Effector memory CD4-positive, alpha-beta T cell (primary cell): ENCODE results near the gene C3orf62.

Experiments used
- DNase-seq, 3 donors: peaks; one replicate each; pipeline ENCODE4 v3.0.0-alpha.2; 2020
- H3K27ac ChIP-seq: 2 replicates; pipeline ENCODE4 v1.7.0; 2013; ENCODE audit warnings: mild to moderate bottlenecking, low read length, moderate library complexity; ENCODE audit not compliant: insufficient read depth, poor library complexity, severe bottlenecking
- H3K27me3 ChIP-seq: replicated peaks from 2 replicates; pipeline ENCODE4 v1.7.0; 2013; ENCODE audit warnings: mild to moderate bottlenecking, low read length; ENCODE audit not compliant: insufficient read depth, control insufficient read depth, poor library complexity, severe bottlenecking
- H3K36me3 ChIP-seq: 2 replicates; pipeline ENCODE4 v1.7.0; 2013; ENCODE audit warnings: mild to moderate bottlenecking, low read length, moderate library complexity; ENCODE audit not compliant: control insufficient read depth, insufficient read depth
- H3K4me1 ChIP-seq: 2 replicates; pipeline ENCODE4 v1.7.0; 2013; ENCODE audit warnings: low read length, mild to moderate bottlenecking; ENCODE audit not compliant: control insufficient read depth, insufficient read depth, poor library complexity, severe bottlenecking
- H3K4me3 ChIP-seq: 2 replicates; pipeline ENCODE4 v1.7.0; 2013; ENCODE audit warnings: low read length, low read depth, mild to moderate bottlenecking; ENCODE audit not compliant: insufficient read depth, poor library complexity, severe bottlenecking
- H3K9me3 ChIP-seq: 2 replicates; pipeline ENCODE4 v1.7.0; 2013; ENCODE audit warnings: mild to moderate bottlenecking, low read length, moderate library complexity; ENCODE audit not compliant: control insufficient read depth

The C3orf62 gene

DNA sequence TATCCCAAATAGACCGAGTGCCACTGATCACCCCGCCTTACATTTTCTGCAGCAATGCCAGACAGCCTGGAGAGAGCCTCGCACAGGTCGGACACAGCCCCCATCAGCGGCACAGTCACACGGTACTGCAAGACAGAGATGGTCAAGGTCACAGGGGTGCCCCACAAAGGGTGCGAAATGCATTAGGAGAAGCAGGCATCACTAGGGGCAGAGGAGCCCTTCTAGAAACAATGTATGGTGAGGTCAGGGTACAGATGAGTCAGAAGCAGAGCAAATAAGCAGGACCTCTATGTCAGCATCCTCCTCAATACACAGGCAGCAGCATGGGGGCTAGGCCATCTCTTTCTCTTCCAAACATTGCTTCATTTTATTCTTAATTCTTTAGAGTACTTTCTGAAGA is 21.5 kb upstream of the C3orf62 start:
- no peak for DNase-seq
- no peaks in the 10 kb centered on the region for H3K9me3 ChIP-seq

DNA sequence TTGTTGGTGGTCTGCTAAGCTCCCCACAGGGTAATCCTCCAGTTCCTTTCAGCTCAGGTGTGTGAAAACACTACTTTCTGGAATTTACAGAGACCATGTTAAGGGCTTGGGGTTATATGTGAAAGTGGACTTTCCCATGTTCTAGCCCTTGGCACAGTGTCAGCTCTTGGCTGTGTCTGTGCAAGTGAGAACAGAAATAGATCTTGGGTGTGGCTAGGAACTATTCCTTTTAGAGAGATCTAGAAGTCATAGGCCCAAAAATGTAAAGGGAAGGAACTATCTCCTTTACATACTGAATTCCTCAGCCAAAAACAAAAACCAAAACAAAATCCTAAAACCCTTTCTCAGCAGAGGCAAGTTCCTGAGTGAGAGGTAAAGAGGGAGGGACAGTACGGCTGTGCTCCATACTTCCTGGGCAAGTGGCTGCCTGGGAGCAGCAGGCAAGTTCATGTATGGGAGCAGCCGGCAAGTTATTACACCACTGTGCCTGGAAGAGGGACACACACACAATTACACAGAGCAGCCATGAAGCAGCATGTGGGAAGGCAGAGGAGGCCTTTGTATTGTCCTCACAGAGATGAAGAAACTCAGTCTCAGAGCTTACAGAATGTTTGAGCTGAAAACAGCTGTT is 19.9 kb upstream of the C3orf62 start:
- Histone ChIP-seq H3K9me3 (no peaks in the 10 kb centered on the region), H3K36me3 (peaks cover 70% of the 10 kb centered on the region), H3K4me3 (no peak overlapping the region), H3K4me1 (no peaks in the 10 kb centered on the region), H3K27me3 (no peaks in the 10 kb centered on the region), H3K27ac (no peak overlapping the region)
- no peak for DNase-seq

More for the DNA sequence above, 21.5 kb upstream of the C3orf62 start:
- no peaks in the 10 kb centered on the region for H3K27me3 ChIP-seq
- H3K36me3 ChIP-seq: peaks cover 62% of the 10 kb centered on the region
- H3K4me3 ChIP-seq: no peak overlapping the region
- no peaks in the 10 kb centered on the region for H3K4me1 ChIP-seq
- H3K27ac ChIP-seq: no peak overlapping the region

DNA sequence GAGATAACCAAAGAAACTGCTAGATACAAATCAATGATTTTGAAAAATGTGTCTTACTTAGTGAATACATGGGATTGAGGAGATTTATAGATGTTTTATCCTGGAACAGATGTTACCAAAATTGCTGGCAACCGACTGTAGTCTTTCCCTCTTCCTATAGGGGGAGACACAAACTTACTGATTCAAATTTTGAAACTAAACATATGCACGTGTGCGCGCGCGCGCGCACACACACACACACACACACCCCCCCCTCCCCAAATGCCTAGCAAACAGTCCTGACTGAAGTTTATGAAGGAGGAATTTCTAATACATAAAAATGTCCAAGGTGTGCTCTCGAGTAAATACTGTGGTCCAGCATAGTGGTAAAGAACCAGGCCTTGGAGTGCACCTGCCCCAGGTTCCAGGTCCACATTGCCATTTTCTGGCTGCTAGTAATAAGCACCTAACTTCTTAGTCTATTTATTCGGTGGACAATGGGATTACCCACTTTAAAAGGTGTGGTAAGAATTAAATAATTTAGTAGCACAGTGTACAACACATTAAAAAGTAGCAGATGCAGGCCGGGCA is 18.5 kb upstream of the C3orf62 start:
- Histone ChIP-seq H3K36me3 (peaks cover 65% of the 10 kb centered on the region), H3K4me3 (no peak overlapping the region), H3K27ac (no peak overlapping the region), H3K4me1 (no peaks in the 10 kb centered on the region), H3K9me3 (no peaks in the 10 kb centered on the region), H3K27me3 (no peaks in the 10 kb centered on the region)
- DNase-seq: no peak

DNA sequence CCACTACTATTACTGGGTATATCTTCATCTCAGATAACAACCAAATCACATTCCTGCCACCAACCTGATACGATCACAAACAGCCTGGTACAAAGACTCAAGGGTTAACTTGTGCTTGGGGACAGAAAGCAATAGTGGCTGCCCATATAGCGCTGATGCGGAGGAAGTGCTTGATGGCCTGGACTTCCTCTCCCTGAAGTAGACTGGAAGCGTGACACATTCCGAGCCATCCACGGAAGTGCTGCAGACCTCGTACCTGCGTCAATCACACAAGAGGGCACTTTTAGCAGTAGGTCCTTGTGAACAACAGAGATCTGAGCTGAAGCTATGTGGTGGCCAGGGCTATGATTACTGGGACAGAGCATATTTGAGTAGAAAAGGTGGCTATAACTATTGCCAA is 17.3 kb upstream of the C3orf62 start:
- Histone ChIP-seq H3K27ac (no peak overlapping the region), H3K36me3 (peaks cover 66% of the 10 kb centered on the region), H3K9me3 (no peaks in the 10 kb centered on the region), H3K4me1 (no peaks in the 10 kb centered on the region), H3K4me3 (no peak overlapping the region), H3K27me3 (no peaks in the 10 kb centered on the region)
- DNase-seq: no peak

DNA sequence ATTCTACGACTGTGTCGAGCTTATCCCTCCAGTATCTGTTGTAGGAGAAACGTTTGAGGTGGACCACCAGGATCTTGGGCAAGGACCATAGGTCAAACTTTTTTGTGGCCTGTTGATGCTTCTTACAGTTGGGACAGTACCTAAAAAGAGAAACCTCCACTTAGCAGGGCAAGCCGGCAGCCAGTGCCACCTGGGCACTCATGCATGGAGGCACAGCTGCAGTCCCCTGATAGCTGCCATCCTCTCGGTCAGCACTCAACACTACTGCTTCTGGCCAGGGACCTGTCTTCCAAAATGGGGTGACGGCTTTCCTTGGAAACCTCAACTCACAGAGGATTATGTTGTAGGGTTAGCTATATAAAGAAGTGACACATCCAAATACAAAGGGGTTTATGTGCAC is 7.0 kb upstream of the C3orf62 start:
- Histone ChIP-seq H3K27me3 (no peaks in the 10 kb centered on the region), H3K4me3 (no peak overlapping the region), H3K36me3 (peaks cover 64% of the 10 kb centered on the region), H3K27ac (no peak overlapping the region), H3K4me1 (no peaks in the 10 kb centered on the region), H3K9me3 (no peaks in the 10 kb centered on the region)
- no peak for DNase-seq

DNA sequence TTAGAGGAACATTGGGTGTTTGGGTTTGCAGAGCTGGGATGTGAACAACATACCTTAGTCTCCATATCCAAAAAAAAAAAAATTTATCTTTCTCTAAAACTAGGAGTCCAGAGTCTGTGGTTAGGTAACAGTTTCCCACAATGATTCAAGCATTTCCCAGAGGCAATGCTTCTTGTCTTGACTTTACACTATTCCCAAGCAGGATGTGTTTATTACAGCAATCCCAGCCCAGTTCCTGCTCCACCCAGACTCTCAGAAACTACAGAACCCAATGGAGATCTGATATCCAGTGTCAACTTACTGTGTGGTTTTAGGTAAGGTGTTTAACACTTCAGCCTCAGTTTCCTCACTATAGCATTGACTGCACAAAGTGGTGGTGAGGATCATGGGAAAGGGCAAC is 2.3 kb upstream of the C3orf62 start:
- Histone ChIP-seq H3K4me3 (no peak overlapping the region), H3K36me3 (peaks cover 26% of the 10 kb centered on the region), H3K4me1 (peaks cover 14% of the 10 kb centered on the region), H3K9me3 (no peaks in the 10 kb centered on the region), H3K27me3 (no peaks in the 10 kb centered on the region), H3K27ac (no peak overlapping the region)
- no peak for DNase-seq

DNA sequence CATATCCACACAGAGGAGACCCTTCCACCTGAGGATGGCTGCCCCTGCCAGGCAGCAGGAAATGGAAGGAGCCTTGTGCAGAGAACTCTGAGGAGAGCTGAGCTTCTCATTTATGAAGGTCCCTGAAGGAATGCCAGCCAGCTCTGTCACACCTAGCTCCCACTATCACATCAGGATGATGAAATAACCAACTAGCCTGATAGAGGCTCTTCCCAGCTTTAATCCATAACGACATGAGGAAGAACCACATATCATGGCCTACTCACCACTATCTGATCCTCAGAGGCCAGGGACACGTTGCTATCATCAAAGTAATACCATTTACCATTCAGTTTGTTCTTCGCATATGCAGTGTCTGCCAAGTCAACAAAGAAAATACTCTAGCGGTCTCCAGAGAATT is 1.5 kb upstream of the C3orf62 start:
- H3K27me3 ChIP-seq: no peaks in the 10 kb centered on the region
- DNase-seq: no peak
- H3K27ac ChIP-seq: no peak overlapping the region
- H3K4me3 ChIP-seq: no peak overlapping the region
- H3K4me1 ChIP-seq: peaks cover 14% of the 10 kb centered on the region
- peaks cover 18% of the 10 kb centered on the region for H3K36me3 ChIP-seq
- no peaks in the 10 kb centered on the region for H3K9me3 ChIP-seq

DNA sequence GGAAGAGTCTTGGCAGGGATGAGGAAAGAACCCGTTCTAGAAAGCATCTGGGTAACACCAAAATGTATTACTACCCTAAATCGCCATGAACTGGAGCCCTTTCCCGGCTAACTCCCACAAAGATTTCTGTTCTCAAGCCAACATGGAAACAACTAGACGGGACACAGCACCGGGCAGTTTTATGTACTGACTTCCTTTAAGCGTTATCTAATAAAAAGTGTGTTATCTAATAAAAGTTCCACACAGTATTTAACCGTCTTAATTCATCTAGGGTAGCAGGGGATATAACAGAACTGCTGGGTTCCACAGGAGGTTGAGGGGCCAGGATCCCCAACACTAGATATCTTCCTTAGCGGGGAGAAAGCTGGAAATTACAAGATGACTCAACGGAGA is 347 bp upstream of the C3orf62 start:
- Histone ChIP-seq H3K27me3 (no peaks in the 10 kb centered on the region), H3K4me3 (peak overlapping the region; percentile 47)
- DNase-seq: no peak

DNA sequence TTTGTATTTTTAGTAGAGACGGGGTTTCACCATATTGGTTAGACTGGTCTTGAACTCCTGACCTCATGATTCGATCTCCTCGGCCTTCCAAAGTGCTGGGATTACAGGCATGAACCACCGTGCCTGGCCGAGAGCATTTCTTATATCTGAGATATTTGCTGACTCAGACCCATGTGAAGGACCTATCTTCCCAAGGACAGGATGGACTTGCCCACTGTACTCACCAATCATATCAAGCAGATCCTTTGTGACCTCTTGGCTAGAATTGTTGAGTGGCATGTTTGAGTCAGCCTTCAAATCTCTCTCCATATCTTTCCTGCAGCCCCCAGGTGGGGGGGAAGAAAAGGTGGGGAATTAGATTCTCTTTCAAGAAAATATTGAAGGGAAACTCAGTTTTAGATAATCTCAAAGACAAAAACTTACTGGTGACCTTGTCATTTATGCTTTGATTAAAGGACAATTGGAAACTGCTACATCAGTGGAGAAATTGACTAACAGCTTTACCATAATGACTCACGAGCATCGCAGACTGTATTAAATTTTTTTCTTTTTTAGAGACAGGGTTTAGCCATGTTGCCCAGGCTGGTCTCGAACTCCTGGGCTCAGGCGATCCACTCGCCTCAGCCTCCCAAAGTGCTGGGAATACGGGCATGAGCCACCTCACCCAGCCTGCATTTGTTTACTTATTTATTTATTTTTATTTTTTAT is 3.1 kb downstream of the C3orf62 start:
- DNase-seq: no peak
- no peak overlapping the region for H3K4me3 ChIP-seq
- H3K4me1 ChIP-seq: peaks cover 14% of the 10 kb centered on the region
- no peaks in the 10 kb centered on the region for H3K27me3 ChIP-seq
- no peaks in the 10 kb centered on the region for H3K9me3 ChIP-seq
- H3K27ac ChIP-seq: no peak overlapping the region
- peaks cover 2% of the 10 kb centered on the region for H3K36me3 ChIP-seq

More for the DNA sequence above, 347 bp upstream of the C3orf62 start:
- Histone ChIP-seq H3K9me3 (no peaks in the 10 kb centered on the region), H3K36me3 (peaks cover 14% of the 10 kb centered on the region), H3K27ac (peak overlapping the region; percentile 79), H3K4me1 (peaks cover 14% of the 10 kb centered on the region)

DNA sequence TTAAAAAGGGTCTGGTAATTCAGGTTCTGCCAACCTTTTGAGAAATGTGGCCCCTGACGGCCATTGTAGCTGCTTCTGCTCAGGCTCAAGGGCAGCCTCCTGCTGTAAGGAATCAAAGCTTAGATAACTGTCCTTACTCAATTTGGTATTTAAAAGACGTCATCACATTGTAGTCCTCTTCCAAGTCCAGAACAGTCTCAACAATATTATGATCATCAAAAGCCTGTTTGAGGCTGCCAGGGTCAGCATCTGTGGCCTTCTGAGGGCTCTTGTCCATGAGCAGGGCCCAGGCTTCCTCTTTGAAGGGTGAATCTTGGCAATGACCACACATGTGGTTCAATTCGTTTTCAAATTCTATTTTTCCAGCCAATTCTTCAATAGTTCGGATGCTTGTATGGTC is 6.0 kb downstream of the C3orf62 start:
- no peak for DNase-seq
- peaks cover 4% of the 10 kb centered on the region for H3K4me1 ChIP-seq
- H3K27me3 ChIP-seq: no peaks in the 10 kb centered on the region
- H3K27ac ChIP-seq: no peak overlapping the region
- H3K36me3 ChIP-seq: peaks cover 4% of the 10 kb centered on the region
- H3K4me3 ChIP-seq: no peak overlapping the region
- no peaks in the 10 kb centered on the region for H3K9me3 ChIP-seq
